ENCODE results near the gene MSX2.

MSX2 gene

GRCh38 chr5:174777111-174777510 is 52.7 kb downstream of the MSX2 start:
- no peak overlapping the region for H3K4me3 ChIP-seq (ENCODE audit: low read depth, low read length)
- no peaks in the 10 kb centered on the region for H3K36me3 ChIP-seq (ENCODE audit: insufficient read depth, low read length)
- peaks cover 4% of the 10 kb centered on the region; the same call in 1 of the 2 replicates for H3K27me3 ChIP-seq (ENCODE audit: insufficient read depth, low read length)
- H3K4me1 ChIP-seq (ENCODE audit: control insufficient read depth, insufficient read depth, low read length, unreplicated experiment): no peaks in the 10 kb centered on the region
- H3K79me2 ChIP-seq (ENCODE audit: control insufficient read depth, insufficient read depth, low read length, unreplicated experiment): no peaks in the 10 kb centered on the region
- H2AFZ ChIP-seq (ENCODE audit: low read length, unreplicated experiment): no peak overlapping the region
- no peak overlapping the region for H3K27ac ChIP-seq (ENCODE audit: low read depth, low read length)

GRCh38 chr5:174777583-174777982 is 53.2 kb downstream of the MSX2 start:
- no peaks in the 10 kb centered on the region for H3K4me1 ChIP-seq (ENCODE audit: control insufficient read depth, insufficient read depth, low read length, unreplicated experiment)
- no peak overlapping the region for H2AFZ ChIP-seq (ENCODE audit: low read length, unreplicated experiment)
- H3K79me2 ChIP-seq (ENCODE audit: control insufficient read depth, insufficient read depth, low read length, unreplicated experiment): no peaks in the 10 kb centered on the region
- H3K27ac ChIP-seq (ENCODE audit: low read depth, low read length): no peak overlapping the region
- H3K36me3 ChIP-seq (ENCODE audit: insufficient read depth, low read length): no peaks in the 10 kb centered on the region
- no peaks in the 10 kb centered on the region; the same call in 1 of the 2 replicates for H3K27me3 ChIP-seq (ENCODE audit: insufficient read depth, low read length)
- no peak overlapping the region for H3K4me3 ChIP-seq (ENCODE audit: low read depth, low read length)

All from ACC112 (cell line).